ENCODE data around the gene TM9SF2.

Gene TM9SF2

GRCh38 chr13:99545979-99546378 lies 44.7 kb downstream of the TM9SF2 start:
- no peaks in the 10 kb centered on the region for H3K9me2 ChIP-seq (replicated peaks; ENCODE audit: insufficient read depth, low read length)
- H4K20me1 ChIP-seq (ENCODE audit: low read depth, low read length): no peaks in the 10 kb centered on the region
- no peak overlapping the region for H3K4me2 ChIP-seq (ENCODE audit: low read depth, low read length, poor library complexity, severe bottlenecking)
- no peak overlapping the region for H2AFZ ChIP-seq (ENCODE audit: low read depth, low read length, severe bottlenecking)
- no peak overlapping the region for H3K27ac ChIP-seq (ENCODE audit: low read depth, low read length)
- H3K4me3 ChIP-seq (ENCODE audit: insufficient read depth, low read length, poor library complexity, severe bottlenecking): no peak overlapping the region
- H3K9me3 ChIP-seq (ENCODE audit: insufficient read depth, low read length): no peaks in the 10 kb centered on the region
- H3K9ac ChIP-seq (ENCODE audit: low read length): no peak overlapping the region
- TF ChIP-seq CTCF (IDR thresholded peaks at IDR 0.05; ENCODE audit: insufficient read depth, low read length, poor library complexity, severe bottlenecking): no peak
- no peak for TF ChIP-seq EZH2phosphoT487 (conservative IDR thresholded peaks at IDR 0.05; ENCODE audit: low read length)
- no peaks in the 10 kb centered on the region for H3K27me3 ChIP-seq (ENCODE audit: low read length)
- no peaks in the 10 kb centered on the region for H3K79me2 ChIP-seq (ENCODE audit: insufficient read depth, low read length)
- H3K36me3 ChIP-seq (ENCODE audit: low read length): peaks cover 16% of the 10 kb centered on the region; the same call in 1 of the 2 replicates
- no peaks in the 10 kb centered on the region for H3F3A ChIP-seq (ENCODE audit: insufficient read depth)

GRCh38 chr13:99546878-99547277 lies 45.6 kb downstream of the TM9SF2 start:
- Histone ChIP-seq H3K27me3 (ENCODE audit: low read length) (no peaks in the 10 kb centered on the region), H3K4me3 (ENCODE audit: insufficient read depth, low read length, poor library complexity, severe bottlenecking) (no peak overlapping the region), H3K36me3 (ENCODE audit: low read length) (peaks cover 17% of the 10 kb centered on the region; the same call in 1 of the 2 replicates), H3F3A (ENCODE audit: insufficient read depth) (no peaks in the 10 kb centered on the region), H3K79me2 (ENCODE audit: insufficient read depth, low read length) (no peaks in the 10 kb centered on the region), H3K4me2 (ENCODE audit: low read depth, low read length, poor library complexity, severe bottlenecking) (no peak overlapping the region), H2AFZ (ENCODE audit: low read depth, low read length, severe bottlenecking) (no peak overlapping the region), H4K20me1 (ENCODE audit: low read depth, low read length) (no peaks in the 10 kb centered on the region), H3K9me3 (ENCODE audit: insufficient read depth, low read length) (no peaks in the 10 kb centered on the region), H3K9ac (ENCODE audit: low read length) (no peak overlapping the region), H3K27ac (ENCODE audit: low read depth, low read length) (no peak overlapping the region), H3K9me2 (replicated peaks; ENCODE audit: insufficient read depth, low read length) (no peaks in the 10 kb centered on the region)
- TF ChIP-seq EZH2phosphoT487 (conservative IDR thresholded peaks at IDR 0.05; ENCODE audit: low read length) (no peak), CTCF (IDR thresholded peaks at IDR 0.05; ENCODE audit: insufficient read depth, low read length, poor library complexity, severe bottlenecking) (no peak)

GRCh38 chr13:99548448-99548847 lies 47.2 kb downstream of the TM9SF2 start:
- peaks cover 16% of the 10 kb centered on the region; the same call in 1 of the 2 replicates for H3K36me3 ChIP-seq (ENCODE audit: low read length)
- no peak overlapping the region for H3K4me2 ChIP-seq (ENCODE audit: low read depth, low read length, poor library complexity, severe bottlenecking)
- TF ChIP-seq CTCF (IDR thresholded peaks at IDR 0.05; ENCODE audit: insufficient read depth, low read length, poor library complexity, severe bottlenecking): no peak
- no peak for TF ChIP-seq EZH2phosphoT487 (conservative IDR thresholded peaks at IDR 0.05; ENCODE audit: low read length)
- no peak overlapping the region for H3K4me3 ChIP-seq (ENCODE audit: insufficient read depth, low read length, poor library complexity, severe bottlenecking)
- H3K9ac ChIP-seq (ENCODE audit: low read length): no peak overlapping the region
- H4K20me1 ChIP-seq (ENCODE audit: low read depth, low read length): no peaks in the 10 kb centered on the region
- no peaks in the 10 kb centered on the region for H3K79me2 ChIP-seq (ENCODE audit: insufficient read depth, low read length)
- H2AFZ ChIP-seq (ENCODE audit: low read depth, low read length, severe bottlenecking): no peak overlapping the region
- no peak overlapping the region for H3K27ac ChIP-seq (ENCODE audit: low read depth, low read length)
- H3F3A ChIP-seq (ENCODE audit: insufficient read depth): no peaks in the 10 kb centered on the region
- no peaks in the 10 kb centered on the region for H3K9me2 ChIP-seq (replicated peaks; ENCODE audit: insufficient read depth, low read length)
- H3K27me3 ChIP-seq (ENCODE audit: low read length): no peaks in the 10 kb centered on the region
- no peaks in the 10 kb centered on the region for H3K9me3 ChIP-seq (ENCODE audit: insufficient read depth, low read length)
